GM12878 (cell line): ENCODE data around the gene TPD52L2. TPM values are rescaled to one million over a fixed set of nuclear protein-coding genes. Genes with fewer than 3 reads are reported as not detected.

Experiments
- ATAC-seq: fragments of 200-7000 bp; cut with Tn5 transposase; 3 replicates; pipeline ENCODE4 v1.9.1; 2020; ENCODE audit warnings: mild to moderate bottlenecking, moderate library complexity
- BruUV-seq: library from RNA; stranded (reverse); fragments of 400-500 nt; replicated peaks from 2 replicates; lab custom pipeline; 2021; lab: Mats Ljungman, UMichigan
- CTCF ChIA-PET: fragments of 300-600 bp; sonication (Branson Sonifier 250); formaldehyde crosslinking; extraction: SDS; loops from one replicate; lab custom pipeline; 2021; ENCODE audit warnings: inconsistent platforms; lab: Yijun Ruan, JAX
- POLR2A ChIA-PET: fragments of 350-600 bp; formaldehyde crosslinking; extraction: SDS; loops from one replicate; lab custom pipeline; 2021; ENCODE audit warnings: inconsistent platforms; lab: Charles Lee
- RAD21 ChIA-PET: fragments of 300-600 bp; sonication (Branson Sonifier 250); formaldehyde crosslinking; loops from one replicate; lab custom pipeline; 2023; ENCODE audit warnings: antibody characterized with exemption; ENCODE audit not compliant: unreplicated experiment; lab: Charles Lee
- SMC1A ChIA-PET: fragments of 300-600 bp; sonication (Branson Sonifier 250); formaldehyde crosslinking; loops from one replicate; lab custom pipeline; 2023; ENCODE audit not compliant: unreplicated experiment, uncharacterized antibody; lab: Charles Lee
- DNase-seq: peaks from one replicate; pipeline ENCODE4 v3.0.0-alpha.2; 2011; ENCODE audit warnings: low read depth, low spot score
- FAIRE-seq: peaks from 3 replicates; lab custom pipeline; 2011; peaks lifted over from hg19 to GRCh38; lab: Jason Lieb, UNC
- H2AFZ ChIP-seq: 2 replicates; pipeline ENCODE4 v1.6.0; 2011; ENCODE audit warnings: low read depth, low read length, control low read depth; ENCODE audit not compliant: control insufficient read depth
- H3K27ac ChIP-seq: 2 replicates; pipeline ENCODE4 v1.5.1; 2011; ENCODE audit warnings: control low read depth; ENCODE audit not compliant: control insufficient read depth, insufficient read depth
- H3K27me3 ChIP-seq, 2 experiments: replicated peaks in 1 of 2; 2 replicates each; pipeline versions ENCODE4 v1.6.0 to v1.6.1; 2011; ENCODE audit warnings: low read length in 1 of 2; ENCODE audit not compliant: control insufficient read depth in 2 of 2, insufficient read depth in 2 of 2
- H3K36me3 ChIP-seq, 2 experiments: 2 replicates each; pipeline ENCODE4 v1.5.1; 2011; ENCODE audit warnings: low read length in 1 of 2; ENCODE audit not compliant: control insufficient read depth in 2 of 2, insufficient read depth in 2 of 2
- H3K4me1 ChIP-seq: 2 replicates; pipeline ENCODE4 v1.6.1; 2011; ENCODE audit warnings: mild to moderate bottlenecking, low read length, moderate library complexity, mixed read lengths; ENCODE audit not compliant: control insufficient read depth, insufficient read depth
- H3K4me2 ChIP-seq: 2 replicates; pipeline ENCODE4 v1.6.0; 2011; ENCODE audit warnings: control low read depth; ENCODE audit not compliant: control insufficient read depth, insufficient read depth
- H3K4me3 ChIP-seq: fragments of 200-600 bp; sonication (generic); 2 replicates; pipeline ENCODE4 v1.5.1; 2016
- H3K79me2 ChIP-seq: 2 replicates; pipeline ENCODE4 v1.6.0; 2011; ENCODE audit warnings: low read length; ENCODE audit not compliant: control insufficient read depth, insufficient read depth
- H3K9ac ChIP-seq: 2 replicates; pipeline ENCODE4 v1.8.0; 2011; ENCODE audit warnings: low read length, control low read depth, mixed read lengths; ENCODE audit not compliant: control insufficient read depth, insufficient read depth
- H3K9me3 ChIP-seq: replicated peaks from 3 replicates; pipeline ENCODE4 v1.5.1; 2011; ENCODE audit warnings: mild to moderate bottlenecking, low read length; ENCODE audit not compliant: control insufficient read depth, insufficient read depth
- H4K20me1 ChIP-seq: 2 replicates; pipeline ENCODE4 v1.6.0; 2011; ENCODE audit not compliant: control insufficient read depth, insufficient read depth
- CBX3 ChIP-seq: fragments of 200-600 bp; sonication (generic); IDR thresholded peaks from 2 replicates; pipeline ENCODE4 v1.6.1; 2016; ENCODE audit warnings: low read depth, borderline replicate concordance
- CHD2 ChIP-seq: IDR thresholded peaks from 2 replicates; pipeline ENCODE4 v1.6.1; 2011; ENCODE audit warnings: low read depth, low read length, improper control_type of control experiment, borderline replicate concordance
- EED ChIP-seq: sonication (generic); IDR thresholded peaks from 2 replicates; pipeline ENCODE4 v1.6.1; 2016; ENCODE audit warnings: antibody characterized with exemption, low read depth
- MXI1 ChIP-seq: fragments of 150-350 bp; IDR thresholded peaks from 2 replicates; pipeline ENCODE4 v1.6.1; 2011; ENCODE audit warnings: low read depth, mild to moderate bottlenecking, inconsistent platforms, low read length, improper control_type of control experiment
- SPI1 ChIP-seq: IDR thresholded peaks from 2 replicates; pipeline ENCODE4 v1.6.1; 2011; ENCODE audit warnings: low read depth, mild to moderate bottlenecking, low read length, moderate library complexity, borderline replicate concordance; ENCODE audit not compliant: insufficient read depth
- TAF1 ChIP-seq: IDR thresholded peaks from 2 replicates; pipeline ENCODE4 v1.6.1; 2011; ENCODE audit warnings: mild to moderate bottlenecking, low read depth, low read length, borderline replicate concordance
- WGBS: methylation state at CpG from one replicate; pipeline ENCODE4 v1.1.6; 2016; ENCODE audit warnings: low lambda C conversion rate; ENCODE audit not compliant: insufficient replicate concordance, insufficient coverage; ENCODE audit errors: missing lambda C conversion rate; 5-methylcytosine and 5-hydroxymethylcytosine counted together
- in situ Hi-C: fragments of 300-500 bp; cut with MboI; formaldehyde crosslinking; loops from 9 replicates; pipeline ENCODE4 v1.14.3; 2018; ENCODE audit warnings: mixed read lengths
- intact Hi-C: fragments of 100-400 bp; cut with micrococcal nuclease; formaldehyde crosslinking; loops from one replicate; pipeline ENCODE4 v1.14.2; 2022; ENCODE audit not compliant: unreplicated experiment
- polyA plus RNA-seq, 11 experiments: library from polyadenylated mRNA; depleted of rRNA in 4 of 11; unstranded in 6 of 11; stranded (reverse) in 5 of 11; fragments of >200 nt; fragmentation: Nextera tagmentation in 4 of 11; fragmentation: Illumina TruSeq in 1 of 11; extraction: Ambion mirVana in 4 of 11; extraction: Trizol in 1 of 11; gene quantifications; 1 replicate in 1 of 11; 2 replicates in 10 of 11; pipeline versions ENCODE4 v1.2.1 to v1.2.3, GENCODE V29; 2011 to 2016; ENCODE audit warnings: inconsistent platforms in 2 of 11, missing spikeins in 2 of 11, low read depth in 1 of 11
- total RNA-seq, 4 experiments: library from RNA; depleted of rRNA in 3 of 4; stranded (reverse); fragments of >200 nt in 3 of 4; fragmentation: Illumina TruSeq in 1 of 4; extraction: Trizol in 1 of 4; gene quantifications; 2 replicates each; pipeline versions ENCODE4 v1.2.1 to v1.2.3, GENCODE V29; 2013 to 2021

The TPD52L2 gene
- total and polyA plus RNA-seq, 10 of the 15 experiments (the other 5 are each of a cell fraction or from before 2014, with no cell fraction given): 1.6 to 71.0 (median 46.3) TPM

DNA sequence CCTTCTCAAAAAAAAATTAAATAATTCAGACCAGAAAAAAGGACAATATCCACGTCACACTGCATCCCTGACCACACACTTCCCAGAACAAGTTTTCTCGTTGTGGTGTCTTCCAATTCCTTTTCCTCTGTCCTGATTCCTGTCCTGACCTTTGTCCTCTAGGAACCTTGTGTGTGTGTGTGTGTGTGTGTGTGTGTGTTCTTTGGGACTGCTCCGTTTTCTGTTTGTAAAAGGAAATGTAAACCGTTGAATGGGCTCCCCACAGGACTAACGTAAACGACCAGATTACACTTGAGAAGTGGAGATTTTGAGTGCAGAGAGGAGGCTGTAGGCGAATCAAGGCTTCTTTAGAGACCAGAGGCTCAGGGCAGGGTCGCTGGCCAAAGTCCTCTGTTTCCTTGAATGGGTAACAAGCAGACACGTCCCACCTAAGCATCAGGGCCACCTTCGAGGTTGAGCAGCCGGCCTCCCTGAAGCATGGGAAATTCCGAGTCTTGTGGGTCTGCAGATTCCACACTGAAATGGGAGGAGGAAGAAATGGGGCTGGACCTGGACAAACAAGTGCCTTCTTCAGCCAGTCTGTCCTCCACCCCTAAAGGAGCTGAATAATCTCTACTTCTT is 41.3 kb upstream of the TPD52L2 start (continued):
- TF ChIP-seq TAF1 (no peak), EED (no peak), CBX3 (no peak)

GRCh38 chr20:63825331-63826118 is 39.5 kb upstream of the TPD52L2 start:
- peaks cover 4% of the 10 kb centered on the region; the same call in 1 of the 2 replicates for H3K4me1 ChIP-seq
- no TSS peak for BruUV-seq
- no peaks in the 10 kb centered on the region for H3K9me3 ChIP-seq
- ChIA-PET CTCF (no interaction called here), RAD21 (no interaction called here), SMC1A (no interaction called here), POLR2A (interaction anchor here (0.8 kb wide), 1 partner anchor 38 kb away, joined by 3 read pairs; no protein-coding TSS in a partner anchor)
- no peak overlapping the region for H3K27ac ChIP-seq
- no peak for DNase-seq
- H3K4me3 ChIP-seq: no peak overlapping the region
- ATAC-seq: no peak
- H3K79me2 ChIP-seq: no peaks in the 10 kb centered on the region
- H2AFZ ChIP-seq: no peak overlapping the region
- H4K20me1 ChIP-seq: peaks cover 7% of the 10 kb centered on the region; the same call in 1 of the 2 replicates
- H3K36me3 ChIP-seq: no peaks in the 10 kb centered on the region
- no peak overlapping the region for H3K9ac ChIP-seq
- FAIRE-seq: no peak
- in situ Hi-C loops (no loop called here), intact Hi-C loops (no loop called here)
- H3K4me2 ChIP-seq: no peak overlapping the region
- TF ChIP-seq MXI1: no peak
- TF ChIP-seq SPI1: no peak
- TF ChIP-seq CHD2: no peak
- peaks cover 9 to 11% of the 10 kb centered on the region in 2 experiments; a peak in 3 of 4 replicates for H3K27me3 ChIP-seq
- WGBS: 80% methylated on average over 20 of the region's 25 CpGs
